Ovary (tissue), 9 donors: ENCODE data around the gene ZBTB24. TPM values are rescaled to one million over a fixed set of nuclear protein-coding genes. Genes with fewer than 3 reads are reported as not detected.

Experiments
- DNase-seq, 5 donors: peaks; one replicate each; pipeline ENCODE4 v3.0.0-alpha.2; 2019 to 2020
- H3K27ac ChIP-seq, 2 donors: fragments of 200-600 bp; one replicate each; pipeline versions ENCODE4 v1.5.1 to v1.8.0; 2019 to 2022
- H3K27me3 ChIP-seq: fragments of 200-600 bp; one replicate; pipeline ENCODE4 v1.8.0; 2022
- H3K36me3 ChIP-seq: fragments of 200-600 bp; sonication (generic); one replicate; pipeline ENCODE4 v1.5.1; 2019
- H3K4me1 ChIP-seq: one replicate; pipeline ENCODE4 v1.8.1; 2013; ENCODE audit warnings: mild to moderate bottlenecking, moderate library complexity; ENCODE audit not compliant: insufficient read depth
- H3K4me3 ChIP-seq: fragments of 200-600 bp; sonication (generic); one replicate; pipeline ENCODE4 v1.5.1; 2017
- H3K9me3 ChIP-seq, 2 donors: fragments of 200-600 bp in 1 of 2; sonication (generic) in 1 of 2; one replicate each; pipeline versions ENCODE4 v1.5.1 to v1.8.1; 2013 to 2019; ENCODE audit warnings: mild to moderate bottlenecking in 1 of 2, moderate library complexity in 1 of 2
- EP300 ChIP-seq: sonication (generic); formaldehyde crosslinking; IDR thresholded peaks from one replicate; pipeline ENCODE4 v1.6.1; 2017; ENCODE audit warnings: antibody characterized with exemption
- POLR2A ChIP-seq: fragments of 450-650 bp; IDR thresholded peaks from one replicate; pipeline ENCODE4 v1.6.1; 2017; ENCODE audit warnings: antibody characterized with exemption, mild to moderate bottlenecking, moderate library complexity
- WGBS, 3 donors: extraction: QIAGEN DNeasy Blood & Tissue Kit in 1 of 3; methylation state at CpG; one replicate each; pipeline versions ENCODE4 v1.1.5 to v1.1.7; 2013 to 2017; 5-methylcytosine and 5-hydroxymethylcytosine counted together
- intact Hi-C, 4 donors: fragments of 100-400 bp; cut with DNase I; formaldehyde crosslinking; loops; one replicate each; pipeline versions ENCODE4 v1.11.0 to v1.15.1; 2022 to 2023
- polyA plus RNA-seq, 2 donors: library from polyadenylated mRNA; stranded (reverse); fragments of 200-250 nt in 1 of 2; fragments of 350-450 nt in 1 of 2; fragmentation: Illumina TruSeq in 1 of 2; extraction: RNeasy Lipid Tissue Mini Kit (QIAGEN cat#74804) in 1 of 2; gene quantifications; one replicate each; pipeline ENCODE4 v1.2.3, GENCODE V29; 2013 to 2014
- total RNA-seq, 7 donors: library from RNA; depleted of rRNA in 2 of 7; stranded (reverse); fragments of >200 nt in 2 of 7; fragmentation: NEBNext Ultra II Directional in 3 of 7; extraction: Animal tissue kit (Norgen Biotek cat#: 25700) in 3 of 7; gene quantifications; one replicate each; pipeline versions ENCODE4 v1.1.0 to v1.2.4, GENCODE V29; 2016 to 2023
- TF ChIP-seq, protein P1 (sequence below), 3 donors: fragments of 450-650 bp in 2 of 3; fragments of 200-600 bp in 1 of 3; IDR thresholded peaks; one replicate each; pipeline versions ENCODE4 v1.5.1 to v1.8.0; 2016 to 2022; ENCODE audit warnings: antibody characterized with exemption in 3 of 3, mild to moderate bottlenecking in 1 of 3
- donor health status: DM: no; HTN: no; CAD: no; lungs with moderate emphysema.
- donor health status: DM: no; HTN: no; CAD: no.
- donor health status: Bipolar disorder and iron deficiency.
- donor health status: DM: yes; HTN: yes; CAD: no.
- donor health status: DM: no; HTN: no; CAD: no.
- donor health status: DM: yes; HTN: yes; CAD: no.

The ZBTB24 gene
- total and polyA plus RNA-seq, 9 donors = 3.5 to 10.2 (median 6.2) TPM

GRCh38 chr6:109512271-109512817, 29.3 kb upstream of the ZBTB24 start:
- no peaks in the 10 kb centered on the region for H3K27me3 ChIP-seq
- H3K9me3 ChIP-seq = no peaks in the 10 kb centered on the region
- intact Hi-C loops = no loop called here
- no peaks in the 10 kb centered on the region for H3K36me3 ChIP-seq
- no peak overlapping the region for H3K27ac ChIP-seq
- H3K4me1 ChIP-seq = no peaks in the 10 kb centered on the region
- H3K4me3 ChIP-seq = no peak overlapping the region
- 68 to 79% (median 72%) methylated on average over 2 of the region's 2 CpGs for WGBS, 3 donors
- no peak for DNase-seq
- TF ChIP-seq, protein P1, sequence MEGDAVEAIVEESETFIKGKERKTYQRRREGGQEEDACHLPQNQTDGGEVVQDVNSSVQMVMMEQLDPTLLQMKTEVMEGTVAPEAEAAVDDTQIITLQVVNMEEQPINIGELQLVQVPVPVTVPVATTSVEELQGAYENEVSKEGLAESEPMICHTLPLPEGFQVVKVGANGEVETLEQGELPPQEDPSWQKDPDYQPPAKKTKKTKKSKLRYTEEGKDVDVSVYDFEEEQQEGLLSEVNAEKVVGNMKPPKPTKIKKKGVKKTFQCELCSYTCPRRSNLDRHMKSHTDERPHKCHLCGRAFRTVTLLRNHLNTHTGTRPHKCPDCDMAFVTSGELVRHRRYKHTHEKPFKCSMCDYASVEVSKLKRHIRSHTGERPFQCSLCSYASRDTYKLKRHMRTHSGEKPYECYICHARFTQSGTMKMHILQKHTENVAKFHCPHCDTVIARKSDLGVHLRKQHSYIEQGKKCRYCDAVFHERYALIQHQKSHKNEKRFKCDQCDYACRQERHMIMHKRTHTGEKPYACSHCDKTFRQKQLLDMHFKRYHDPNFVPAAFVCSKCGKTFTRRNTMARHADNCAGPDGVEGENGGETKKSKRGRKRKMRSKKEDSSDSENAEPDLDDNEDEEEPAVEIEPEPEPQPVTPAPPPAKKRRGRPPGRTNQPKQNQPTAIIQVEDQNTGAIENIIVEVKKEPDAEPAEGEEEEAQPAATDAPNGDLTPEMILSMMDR (IDR thresholded peaks at IDR 0.05) = no peak
- no peak for TF ChIP-seq POLR2A
- no peak for TF ChIP-seq EP300

DNA sequence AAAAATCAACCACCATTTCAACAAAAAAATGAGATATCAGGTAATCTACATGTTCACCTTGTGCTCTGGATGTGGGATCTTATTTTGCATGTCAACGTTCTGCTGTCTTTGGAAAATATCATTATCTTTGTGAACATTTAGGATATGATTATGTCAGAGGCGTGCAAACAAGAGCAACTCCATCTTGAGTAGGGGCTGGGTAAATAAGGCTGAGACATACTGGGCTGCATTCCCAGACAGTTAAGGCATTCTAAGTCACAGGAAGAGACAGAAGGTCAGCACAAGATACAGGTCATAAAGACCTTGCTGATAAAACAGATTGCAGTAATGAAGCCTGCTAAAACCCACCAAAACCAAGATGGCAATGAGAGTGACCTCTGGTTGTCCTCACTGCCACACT, 28.8 kb upstream of the ZBTB24 start:
- Histone ChIP-seq H3K27me3 (no peaks in the 10 kb centered on the region), H3K36me3 (no peaks in the 10 kb centered on the region), H3K4me1 (no peaks in the 10 kb centered on the region), H3K9me3 (no peaks in the 10 kb centered on the region), H3K4me3 (no peak overlapping the region), H3K27ac (no peak overlapping the region)
- WGBS, 3 donors = 65 to 72% (median 69%) methylated on average over 2 of the region's 2 CpGs
- no peak for DNase-seq
- TF ChIP-seq, protein P1 (IDR thresholded peaks at IDR 0.05) = no peak
- TF ChIP-seq POLR2A (no peak), EP300 (no peak)
- intact Hi-C loops = no loop called here

- intact Hi-C loops = no loop called here
- WGBS, 3 donors = 62 to 82% (median 79%) methylated on average over 1 of the region's 1 CpG
Observed at GRCh38 chr6:109510358-109510757, 27.3 kb upstream of the ZBTB24 start.

DNA sequence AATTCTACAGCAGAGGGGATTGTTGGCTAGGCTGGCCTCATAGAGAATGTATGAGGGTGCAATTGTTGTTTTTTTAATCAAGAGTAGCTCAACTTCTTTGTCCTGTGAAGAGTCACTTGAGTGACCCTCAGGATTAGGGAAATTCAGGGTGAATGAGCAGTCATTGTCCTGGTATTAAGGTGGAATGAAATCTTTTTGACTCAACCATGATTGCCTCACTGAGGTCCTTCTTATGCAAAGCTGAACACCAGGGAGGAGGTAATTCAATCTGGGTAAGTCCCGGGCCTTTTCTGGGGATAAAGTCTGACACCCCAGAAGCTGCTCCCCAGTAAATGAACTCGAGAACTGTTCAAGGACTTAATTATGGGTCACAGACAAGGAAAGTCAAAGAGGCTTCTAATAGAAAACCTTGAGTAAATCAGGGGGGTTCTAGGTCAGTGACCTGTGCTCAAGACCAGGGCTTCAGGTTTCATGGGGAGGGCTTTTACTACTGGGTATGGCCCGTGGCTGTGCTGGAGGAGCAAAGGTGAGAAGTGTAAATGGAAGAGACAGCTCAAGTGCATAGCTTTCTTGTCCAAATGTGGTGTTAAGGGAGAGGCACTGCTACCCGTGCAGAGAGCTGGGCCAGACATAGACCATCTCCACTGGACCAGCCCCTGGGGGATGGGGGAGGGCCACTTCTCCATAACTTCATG, 25.3 kb upstream of the ZBTB24 start:
- TF ChIP-seq EP300 = no peak
- TF ChIP-seq POLR2A = no peak
- TF ChIP-seq, protein P1 (IDR thresholded peaks at IDR 0.05) = no peak
- no peaks in the 10 kb centered on the region for H3K36me3 ChIP-seq
- H3K9me3 ChIP-seq = no peaks in the 10 kb centered on the region
- intact Hi-C loops = no loop called here
- 68 to 74% (median 73%) methylated on average over 4 of the region's 4 CpGs for WGBS, 3 donors
- H3K27ac ChIP-seq = no peak overlapping the region
- H3K4me1 ChIP-seq = no peaks in the 10 kb centered on the region
- H3K4me3 ChIP-seq = no peak overlapping the region
- DNase-seq = no peak
- H3K27me3 ChIP-seq = no peaks in the 10 kb centered on the region

More at GRCh38 chr6:109510358-109510757, 27.3 kb upstream of the ZBTB24 start:
- Histone ChIP-seq H3K36me3 (no peaks in the 10 kb centered on the region), H3K4me3 (no peak overlapping the region), H3K9me3 (no peaks in the 10 kb centered on the region), H3K4me1 (no peaks in the 10 kb centered on the region), H3K27me3 (no peaks in the 10 kb centered on the region), H3K27ac (no peak overlapping the region)
- DNase-seq = no peak
- TF ChIP-seq, protein P1 (IDR thresholded peaks at IDR 0.05) = no peak
- TF ChIP-seq EP300 (no peak), POLR2A (no peak)
